ENCODE results near the gene RPS5.

GRCh38 chr19:58388175-58388526 lies 1.1 kb downstream of the RPS5 start:
- TF ChIP-seq, protein P1, sequence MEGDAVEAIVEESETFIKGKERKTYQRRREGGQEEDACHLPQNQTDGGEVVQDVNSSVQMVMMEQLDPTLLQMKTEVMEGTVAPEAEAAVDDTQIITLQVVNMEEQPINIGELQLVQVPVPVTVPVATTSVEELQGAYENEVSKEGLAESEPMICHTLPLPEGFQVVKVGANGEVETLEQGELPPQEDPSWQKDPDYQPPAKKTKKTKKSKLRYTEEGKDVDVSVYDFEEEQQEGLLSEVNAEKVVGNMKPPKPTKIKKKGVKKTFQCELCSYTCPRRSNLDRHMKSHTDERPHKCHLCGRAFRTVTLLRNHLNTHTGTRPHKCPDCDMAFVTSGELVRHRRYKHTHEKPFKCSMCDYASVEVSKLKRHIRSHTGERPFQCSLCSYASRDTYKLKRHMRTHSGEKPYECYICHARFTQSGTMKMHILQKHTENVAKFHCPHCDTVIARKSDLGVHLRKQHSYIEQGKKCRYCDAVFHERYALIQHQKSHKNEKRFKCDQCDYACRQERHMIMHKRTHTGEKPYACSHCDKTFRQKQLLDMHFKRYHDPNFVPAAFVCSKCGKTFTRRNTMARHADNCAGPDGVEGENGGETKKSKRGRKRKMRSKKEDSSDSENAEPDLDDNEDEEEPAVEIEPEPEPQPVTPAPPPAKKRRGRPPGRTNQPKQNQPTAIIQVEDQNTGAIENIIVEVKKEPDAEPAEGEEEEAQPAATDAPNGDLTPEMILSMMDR (conservative IDR thresholded peaks at IDR 0.05 in 1 of 2, IDR thresholded peaks at IDR 0.05 in 1 of 2; ENCODE audit: low read depth in 1 of 2, low read length in 2 of 2), result no peak
- TF ChIP-seq EZH2 (IDR thresholded peaks at IDR 0.05; ENCODE audit: low read length, missing control alignments), result no peak

Measured in fibroblast of lung (primary cell).